GM19438 (cell line): ENCODE data around the gene TATDN2.
"Not testable (repeated sequence)": the region's sequence is repeated elsewhere in the genome, so short reads cannot be mapped to it uniquely, and the experiment has no call there.

ENCODE experiments used
- ATAC-seq: cut with Tn5 transposase; IDR thresholded peaks from one replicate; pipeline ENCODE4 v1.9.1; 2021; ENCODE audit warnings: low read depth; ENCODE audit not compliant: unreplicated experiment

Gene TATDN2

GRCh38 chr3:10266936-10267335, 18.7 kb downstream of the TATDN2 start:
- not testable (repeated sequence) for ATAC-seq

- no peak for ATAC-seq
Observed at GRCh38 chr3:10268116-10268515, 19.9 kb downstream of the TATDN2 start.

- no peak for ATAC-seq
Observed at GRCh38 chr3:10268930-10269329, 20.7 kb downstream of the TATDN2 start.

- ATAC-seq, result no peak
Observed at GRCh38 chr3:10269443-10269842, 21.2 kb downstream of the TATDN2 start.

- ATAC-seq, result not testable (repeated sequence)
Observed at GRCh38 chr3:10272476-10272875, 24.2 kb downstream of the TATDN2 start.

- no peak for ATAC-seq
Observed at GRCh38 chr3:10272977-10273376, 24.7 kb downstream of the TATDN2 start.

- ATAC-seq, result no peak
Observed at GRCh38 chr3:10273702-10274305, 25.5 kb downstream of the TATDN2 start.

GRCh38 chr3:10274601-10275000, 26.3 kb downstream of the TATDN2 start:
- no peak for ATAC-seq

- no peak for ATAC-seq
Observed at GRCh38 chr3:10277115-10277625, 28.9 kb downstream of the TATDN2 start.

GRCh38 chr3:10278501-10278900, 30.2 kb downstream of the TATDN2 start:
- ATAC-seq, result no peak

- no peak for ATAC-seq
Observed at GRCh38 chr3:10279384-10280176, 31.3 kb downstream of the TATDN2 start.

- no peak for ATAC-seq
Observed at GRCh38 chr3:10280177-10280529, 31.9 kb downstream of the TATDN2 start.

GRCh38 chr3:10280571-10280970, 32.3 kb downstream of the TATDN2 start:
- ATAC-seq, result no peak

GRCh38 chr3:10281951-10282350, 33.7 kb downstream of the TATDN2 start:
- no peak for ATAC-seq

- ATAC-seq, result no peak
Observed at GRCh38 chr3:10283638-10284037, 35.4 kb downstream of the TATDN2 start.

GRCh38 chr3:10284496-10284895, 36.2 kb downstream of the TATDN2 start:
- no peak for ATAC-seq

- ATAC-seq, result no peak
Observed at GRCh38 chr3:10285272-10286132, 37.2 kb downstream of the TATDN2 start.

GRCh38 chr3:10286133-10286524, 37.9 kb downstream of the TATDN2 start:
- ATAC-seq, result no peak

GRCh38 chr3:10286596-10287295, 38.5 kb downstream of the TATDN2 start:
- ATAC-seq, result no peak

- ATAC-seq, result no peak
Observed at GRCh38 chr3:10287936-10288574, 39.8 kb downstream of the TATDN2 start.
